Parathyroid adenoma (tissue), 2 donors: Measurements from ENCODE around the gene TDRD9.

Source experiments
- H2AFZ ChIP-seq: fragments of 300-600 bp; sonication (generic); one replicate; pipeline ENCODE4 v1.7.0; 2017; ENCODE audit warnings: antibody characterized with exemption, mild to moderate bottlenecking
- H3K27ac ChIP-seq: fragments of 300-600 bp; sonication (generic); one replicate; pipeline ENCODE4 v1.7.0; 2017
- H3K27me3 ChIP-seq: fragments of 300-600 bp; sonication (generic); one replicate; pipeline ENCODE4 v1.7.0; 2017; ENCODE audit warnings: low read length; ENCODE audit not compliant: control insufficient read depth, insufficient read depth
- H3K36me3 ChIP-seq: fragments of 300-600 bp; sonication (generic); one replicate; pipeline ENCODE4 v1.7.0; 2017; ENCODE audit warnings: low read length; ENCODE audit not compliant: control insufficient read depth, insufficient read depth
- H3K4me1 ChIP-seq: fragments of 300-600 bp; sonication (generic); one replicate; pipeline ENCODE4 v1.7.0; 2017; ENCODE audit warnings: control low read depth
- H3K4me2 ChIP-seq: fragments of 300-600 bp; sonication (generic); one replicate; pipeline ENCODE4 v1.7.0; 2017; ENCODE audit warnings: low read length
- H3K4me3 ChIP-seq: fragments of 300-600 bp; sonication (generic); one replicate; pipeline ENCODE4 v1.7.0; 2017; ENCODE audit warnings: low read depth, low read length
- H3K79me2 ChIP-seq: fragments of 300-600 bp; sonication (generic); one replicate; pipeline ENCODE4 v1.7.0; 2017; ENCODE audit warnings: control low read depth
- H3K9ac ChIP-seq: fragments of 300-600 bp; sonication (generic); one replicate; pipeline ENCODE4 v1.7.0; 2017; ENCODE audit warnings: mild to moderate bottlenecking
- H3K9me3 ChIP-seq: fragments of 300-600 bp; sonication (generic); one replicate; pipeline ENCODE4 v1.7.0; 2017; ENCODE audit warnings: low read length; ENCODE audit not compliant: control insufficient read depth
- CTCF ChIP-seq: fragments of 300-600 bp; sonication (generic); IDR thresholded peaks from one replicate; pipeline ENCODE4 v1.7.0; 2017; ENCODE audit warnings: antibody characterized with exemption, mild to moderate bottlenecking
- donor health status: primary hyperparathyroidism.

The TDRD9 gene

GRCh38 chr14:104100171-104101085 lies 172.2 kb downstream of the TDRD9 start:
- no peak for TF ChIP-seq CTCF
- no peaks in the 10 kb centered on the region for H3K9me3 ChIP-seq
- no peak overlapping the region for H3K9ac ChIP-seq
- no peak overlapping the region for H3K27ac ChIP-seq
- no peak overlapping the region for H3K4me3 ChIP-seq
- H3K4me2 ChIP-seq = no peak overlapping the region
- H3K4me1 ChIP-seq = no peaks in the 10 kb centered on the region
- H3K79me2 ChIP-seq = no peaks in the 10 kb centered on the region
- no peaks in the 10 kb centered on the region for H3K27me3 ChIP-seq
- no peak overlapping the region for H2AFZ ChIP-seq
- no peaks in the 10 kb centered on the region for H3K36me3 ChIP-seq

GRCh38 chr14:104101086-104101621 lies 172.9 kb downstream of the TDRD9 start:
- H2AFZ ChIP-seq = no peak overlapping the region
- no peaks in the 10 kb centered on the region for H3K27me3 ChIP-seq
- H3K4me1 ChIP-seq = no peaks in the 10 kb centered on the region
- H3K9ac ChIP-seq = no peak overlapping the region
- H3K4me2 ChIP-seq = no peak overlapping the region
- H3K79me2 ChIP-seq = no peaks in the 10 kb centered on the region
- H3K36me3 ChIP-seq = no peaks in the 10 kb centered on the region
- no peak overlapping the region for H3K27ac ChIP-seq
- TF ChIP-seq CTCF = no peak
- no peak overlapping the region for H3K4me3 ChIP-seq
- no peaks in the 10 kb centered on the region for H3K9me3 ChIP-seq

GRCh38 chr14:104101651-104102281 lies 173.5 kb downstream of the TDRD9 start:
- no peak overlapping the region for H3K9ac ChIP-seq
- no peak overlapping the region for H3K27ac ChIP-seq
- H3K9me3 ChIP-seq = no peaks in the 10 kb centered on the region
- no peak overlapping the region for H3K4me2 ChIP-seq
- H3K27me3 ChIP-seq = no peaks in the 10 kb centered on the region
- no peaks in the 10 kb centered on the region for H3K4me1 ChIP-seq
- no peaks in the 10 kb centered on the region for H3K79me2 ChIP-seq
- no peak overlapping the region for H2AFZ ChIP-seq
- H3K4me3 ChIP-seq = no peak overlapping the region
- TF ChIP-seq CTCF = no peak
- no peaks in the 10 kb centered on the region for H3K36me3 ChIP-seq
